ENCODE results near the gene RUNX1. TPM values are rescaled to one million over a fixed set of nuclear protein-coding genes. Genes with fewer than 3 reads are reported as not detected.

Gene RUNX1
- total and polyA plus RNA-seq, 2 of the 13 experiments (the other 11 are each of a cell fraction or from before 2014, with no cell fraction given) = 5.4 to 6.4 TPM

- Histone ChIP-seq H3K4me3 (replicated peaks in 1 of 3; ENCODE audit: insufficient read depth in 1 of 3, low read depth in 2 of 3, low read length in 3 of 3) (no peak overlapping the region), H3K36me3 (replicated peaks in 1 of 2; ENCODE audit: control insufficient read depth in 1 of 2, insufficient read depth in 2 of 2, low read length in 2 of 2) (no peaks in the 10 kb centered on the region), H3K27me3 (ENCODE audit: control insufficient read depth in 1 of 2, insufficient read depth in 2 of 2, low read length in 2 of 2) (no peaks in the 10 kb centered on the region), H3K4me1 (ENCODE audit: insufficient read depth, low read length) (peaks cover 78% of the 10 kb centered on the region), H3K9me3 (ENCODE audit: low read length) (no peaks in the 10 kb centered on the region), H3K4me2 (ENCODE audit: low read depth, low read length) (no peak overlapping the region), H3K27ac (ENCODE audit: extremely low read length, insufficient read depth, low read length) (peak overlapping the region; percentile 73), H2AFZ (ENCODE audit: low read length) (no peak overlapping the region), H3K9ac (ENCODE audit: insufficient read depth, low read depth, low read length) (no peak overlapping the region), H4K20me1 (ENCODE audit: insufficient read depth, low read length) (no peaks in the 10 kb centered on the region), H3K79me2 (ENCODE audit: insufficient read depth, low read length) (no peaks in the 10 kb centered on the region)
- WGBS (ENCODE audit: low lambda C conversion rate) = 97% methylated on average over 5 of the region's 5 CpGs
- DNase-seq (ENCODE audit: low spot score) = no peak
- TF ChIP-seq, protein P1, sequence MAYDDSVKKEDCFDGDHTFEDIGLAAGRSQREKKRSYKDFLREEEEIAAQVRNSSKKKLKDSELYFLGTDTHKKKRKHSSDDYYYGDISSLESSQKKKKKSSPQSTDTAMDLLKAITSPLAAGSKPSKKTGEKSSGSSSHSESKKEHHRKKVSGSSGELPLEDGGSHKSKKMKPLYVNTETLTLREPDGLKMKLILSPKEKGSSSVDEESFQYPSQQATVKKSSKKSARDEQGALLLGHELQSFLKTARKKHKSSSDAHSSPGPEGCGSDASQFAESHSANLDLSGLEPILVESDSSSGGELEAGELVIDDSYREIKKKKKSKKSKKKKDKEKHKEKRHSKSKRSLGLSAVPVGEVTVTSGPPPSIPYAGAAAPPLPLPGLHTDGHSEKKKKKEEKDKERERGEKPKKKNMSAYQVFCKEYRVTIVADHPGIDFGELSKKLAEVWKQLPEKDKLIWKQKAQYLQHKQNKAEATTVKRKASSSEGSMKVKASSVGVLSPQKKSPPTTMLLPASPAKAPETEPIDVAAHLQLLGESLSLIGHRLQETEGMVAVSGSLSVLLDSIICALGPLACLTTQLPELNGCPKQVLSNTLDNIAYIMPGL (CRISPR knock-in tag; IDR thresholded peaks at IDR 0.05; ENCODE audit: borderline replicate concordance in 1 of 2, low read depth in 1 of 2) = no peak
- TF ChIP-seq CBX2 (IDR thresholded peaks at IDR 0.05; ENCODE audit: low read depth, low read length) (no peak), CBX2 (CRISPR knock-in tag; IDR thresholded peaks at IDR 0.05; ENCODE audit: low read depth) (no peak), RBM39 (IDR thresholded peaks at IDR 0.05; ENCODE audit: low read depth, low read length, poor library complexity, severe bottlenecking) (no peak), ZNF605 (CRISPR knock-in tag; IDR thresholded peaks at IDR 0.05) (no peak), MEF2D (CRISPR knock-in tag; IDR thresholded peaks at IDR 0.05) (no peak), FIP1L1 (IDR thresholded peaks at IDR 0.05; ENCODE audit: borderline replicate concordance, insufficient read depth, low read depth, low read length) (no peak), SOX6 (IDR thresholded peaks at IDR 0.05) (no peak), SOX6 (CRISPR knock-in tag; IDR thresholded peaks at IDR 0.05) (no peak), ZBTB4 (CRISPR knock-in tag; IDR thresholded peaks at IDR 0.05; ENCODE audit: borderline replicate concordance) (no peak), IKZF1 (IDR thresholded peaks at IDR 0.05) (no peak), ZNF790 (CRISPR knock-in tag; IDR thresholded peaks at IDR 0.05; ENCODE audit: borderline replicate concordance) (no peak), HMG20A (CRISPR knock-in tag; IDR thresholded peaks at IDR 0.05; ENCODE audit: borderline replicate concordance) (no peak), ZNF766 (CRISPR knock-in tag; IDR thresholded peaks at IDR 0.05; ENCODE audit: borderline replicate concordance) (no peak)
- TF ChIP-seq, protein P2, sequence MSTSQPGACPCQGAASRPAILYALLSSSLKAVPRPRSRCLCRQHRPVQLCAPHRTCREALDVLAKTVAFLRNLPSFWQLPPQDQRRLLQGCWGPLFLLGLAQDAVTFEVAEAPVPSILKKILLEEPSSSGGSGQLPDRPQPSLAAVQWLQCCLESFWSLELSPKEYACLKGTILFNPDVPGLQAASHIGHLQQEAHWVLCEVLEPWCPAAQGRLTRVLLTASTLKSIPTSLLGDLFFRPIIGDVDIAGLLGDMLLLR (CRISPR knock-in tag; IDR thresholded peaks at IDR 0.05) = no peak
- no TSS peak for BruUV-seq (replicated peaks)
- ChIA-PET CTCF (ENCODE audit: low intra/inter-chr PET ratio, low total read pairs) (no interaction called here), POLR2A (no interaction called here)
- FAIRE-seq = no peak
- in situ Hi-C loops (cut with HindIII; ENCODE audit: extremely low pct_ligation_motif_present, low pct_unique_long_range_greater_than_20kb) = no loop called here
- no peak for ATAC-seq
- intact Hi-C loops (cut with micrococcal nuclease; ENCODE audit: unreplicated experiment) = loop anchor here (5.0 to 10.0 kb wide), 2 partner anchors 61 to 134 kb away; no protein-coding TSS in a partner anchor
Observed at GRCh38 chr21:35026153-35026500, 23.0 kb downstream of the RUNX1 start.

Data from HepG2 (cell line).